Adrenal gland (tissue), 12 donors: ENCODE results near the gene MIER2. TPM values are rescaled to one million over a fixed set of nuclear protein-coding genes. Genes with fewer than 3 reads are reported as not detected.
A peak's percentile ranks its signal among the peaks of the same experiment; 100 is the strongest.

ENCODE experiments used
- DNase-seq, 7 donors: peaks; one replicate each; pipeline ENCODE4 v3.0.0-alpha.2; 2019 to 2020
- H3K27ac ChIP-seq, 5 donors: fragments of 200-600 bp; sonication (generic) in 4 of 5; 1 replicate in 3 of 5; 2 replicates in 2 of 5; pipeline versions ENCODE4 v1.5.1 to v1.8.0; 2016 to 2020; ENCODE audit warnings: mild to moderate bottlenecking in 1 of 5
- H3K27me3 ChIP-seq: fragments of 200-600 bp; 2 replicates; pipeline ENCODE4 v1.8.0; 2021
- H3K36me3 ChIP-seq, 2 donors: fragments of 200-600 bp; replicated peaks in 1 of 2; 1 replicate in 1 of 2; 2 replicates in 1 of 2; pipeline versions ENCODE4 v1.5.1 to v1.8.0; 2018 to 2022
- H3K4me1 ChIP-seq, 2 donors: fragments of 200-600 bp; replicated peaks in 1 of 2; 1 replicate in 1 of 2; 2 replicates in 1 of 2; pipeline versions ENCODE4 v1.5.1 to v1.8.0; 2018 to 2021
- H3K4me3 ChIP-seq, 4 donors: fragments of 200-600 bp; sonication (generic) in 3 of 4; one replicate each; pipeline ENCODE4 v1.5.1; 2016 to 2018
- H3K9me3 ChIP-seq, 3 donors: fragments of 200-600 bp; sonication (generic) in 1 of 3; replicated peaks in 1 of 3; 1 replicate in 2 of 3; 2 replicates in 1 of 3; pipeline versions ENCODE4 v1.5.1 to v1.8.0; 2016 to 2021
- POLR2A ChIP-seq, 2 donors: fragments of 450-650 bp; IDR thresholded peaks; one replicate each; pipeline ENCODE4 v1.6.1; 2017; ENCODE audit warnings: antibody characterized with exemption in 2 of 2, mild to moderate bottlenecking in 2 of 2, moderate library complexity in 1 of 2
- WGBS, 4 donors: extraction: QIAGEN DNeasy Blood & Tissue Kit in 2 of 4; methylation state at CpG; one replicate each; pipeline versions ENCODE4 v1.1.5 to v1.1.7; 2013 to 2017; 5-methylcytosine and 5-hydroxymethylcytosine counted together
- intact Hi-C, 2 donors: fragments of 100-400 bp; cut with DNase I; formaldehyde crosslinking; loops; one replicate each; pipeline versions ENCODE4 v1.14.1 to v1.15.0; 2022 to 2023
- polyA plus RNA-seq, 3 donors: library from polyadenylated mRNA; stranded (reverse); fragments of 200-250 nt in 2 of 3; fragments of 350-450 nt in 1 of 3; fragmentation: Illumina TruSeq in 1 of 3; extraction: RNeasy Lipid Tissue Mini Kit (QIAGEN cat#74804) in 1 of 3; gene quantifications; one replicate each; pipeline ENCODE4 v1.2.3, GENCODE V29; 2013 to 2014
- total RNA-seq, 9 donors: library from RNA; depleted of rRNA in 4 of 9; stranded (reverse); fragments of >200 nt in 4 of 9; fragments of 120-200 nt in 1 of 9; fragmentation: NEBNext Ultra II Directional in 1 of 9; extraction: Animal tissue kit (Norgen Biotek cat#: 25700) in 1 of 9; gene quantifications; one replicate each; pipeline versions ENCODE4 v1.1.0 to v1.2.4, GENCODE V29; 2013 to 2023
- TF ChIP-seq, protein P1 (sequence below), 6 experiments: fragments of 450-650 bp in 4 of 6; fragments of 200-600 bp in 2 of 6; sonication (generic) in 1 of 6; IDR thresholded peaks; 1 replicate in 5 of 6; 2 replicates in 1 of 6; pipeline versions ENCODE4 v1.5.1 to v1.8.0; 2016 to 2021; ENCODE audit warnings: antibody characterized with exemption in 6 of 6, mild to moderate bottlenecking in 2 of 6, moderate library complexity in 1 of 6
- donor health status: healthy with polysubstance abuse.
- donor health status: Bipolar disorder and iron deficiency.
- donor health status: DM: yes; HTN: yes; CAD: no.
- donor health status: DM: no; HTN: no; CAD: no.
- donor health status: DM: no; HTN: no; CAD: no.
- donor health status: DM: yes; HTN: yes; CAD: no.

Gene MIER2
- total and polyA plus RNA-seq, 12 donors: 10.8 to 33.9 (median 18.2) TPM

DNA sequence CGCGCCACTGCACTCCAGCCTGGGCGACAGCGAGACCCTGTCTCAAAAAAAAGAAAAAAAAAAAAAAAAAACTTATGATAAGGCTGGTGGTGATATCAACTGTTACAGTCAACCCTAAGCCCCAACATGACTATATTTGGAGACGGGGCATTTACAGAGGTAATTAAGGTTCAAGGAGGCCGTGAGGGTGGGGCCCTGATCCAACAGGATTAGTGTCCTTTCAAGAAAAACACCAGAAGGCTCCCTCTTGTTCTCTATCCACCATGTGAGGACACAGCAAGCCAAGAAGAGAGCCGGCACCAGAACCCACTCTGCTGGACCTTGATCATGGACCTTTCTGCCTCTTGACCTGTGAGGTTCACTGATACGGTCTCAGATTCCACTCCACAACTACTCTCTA is 14.1 kb downstream of the MIER2 start:
- Histone ChIP-seq H3K27ac (no peak overlapping the region), H3K4me1 (no peaks in the 10 kb centered on the region), H3K9me3 (no peaks in the 10 kb centered on the region), H3K27me3 (no peaks in the 10 kb centered on the region), H3K36me3 (peaks cover 0 to 62% of the 10 kb centered on the region in 2 donors), H3K4me3 (no peak overlapping the region)
- no peak for DNase-seq
- TF ChIP-seq POLR2A (IDR thresholded peaks at IDR 0.05): no peak
- TF ChIP-seq, protein P1, sequence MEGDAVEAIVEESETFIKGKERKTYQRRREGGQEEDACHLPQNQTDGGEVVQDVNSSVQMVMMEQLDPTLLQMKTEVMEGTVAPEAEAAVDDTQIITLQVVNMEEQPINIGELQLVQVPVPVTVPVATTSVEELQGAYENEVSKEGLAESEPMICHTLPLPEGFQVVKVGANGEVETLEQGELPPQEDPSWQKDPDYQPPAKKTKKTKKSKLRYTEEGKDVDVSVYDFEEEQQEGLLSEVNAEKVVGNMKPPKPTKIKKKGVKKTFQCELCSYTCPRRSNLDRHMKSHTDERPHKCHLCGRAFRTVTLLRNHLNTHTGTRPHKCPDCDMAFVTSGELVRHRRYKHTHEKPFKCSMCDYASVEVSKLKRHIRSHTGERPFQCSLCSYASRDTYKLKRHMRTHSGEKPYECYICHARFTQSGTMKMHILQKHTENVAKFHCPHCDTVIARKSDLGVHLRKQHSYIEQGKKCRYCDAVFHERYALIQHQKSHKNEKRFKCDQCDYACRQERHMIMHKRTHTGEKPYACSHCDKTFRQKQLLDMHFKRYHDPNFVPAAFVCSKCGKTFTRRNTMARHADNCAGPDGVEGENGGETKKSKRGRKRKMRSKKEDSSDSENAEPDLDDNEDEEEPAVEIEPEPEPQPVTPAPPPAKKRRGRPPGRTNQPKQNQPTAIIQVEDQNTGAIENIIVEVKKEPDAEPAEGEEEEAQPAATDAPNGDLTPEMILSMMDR (IDR thresholded peaks at IDR 0.05): no peak
- 96 to 98% (median 97%) methylated on average over 8 of the region's 8 CpGs for WGBS, 4 donors
- intact Hi-C loops: no loop called here

GRCh38 chr19:329876-330275 is 14.7 kb downstream of the MIER2 start:
- Histone ChIP-seq H3K4me1 (no peaks in the 10 kb centered on the region), H3K27ac (no peak overlapping the region), H3K4me3 (no peak overlapping the region), H3K36me3 (peaks cover 0 to 63% of the 10 kb centered on the region in 2 donors), H3K27me3 (no peaks in the 10 kb centered on the region), H3K9me3 (no peaks in the 10 kb centered on the region)
- no peak for DNase-seq
- 97 to 99% (median 98%) methylated on average over 7 of the region's 7 CpGs for WGBS, 4 donors
- intact Hi-C loops: no loop called here
- no peak for TF ChIP-seq POLR2A (IDR thresholded peaks at IDR 0.05)
- TF ChIP-seq, protein P1 (IDR thresholded peaks at IDR 0.05): no peak

DNA sequence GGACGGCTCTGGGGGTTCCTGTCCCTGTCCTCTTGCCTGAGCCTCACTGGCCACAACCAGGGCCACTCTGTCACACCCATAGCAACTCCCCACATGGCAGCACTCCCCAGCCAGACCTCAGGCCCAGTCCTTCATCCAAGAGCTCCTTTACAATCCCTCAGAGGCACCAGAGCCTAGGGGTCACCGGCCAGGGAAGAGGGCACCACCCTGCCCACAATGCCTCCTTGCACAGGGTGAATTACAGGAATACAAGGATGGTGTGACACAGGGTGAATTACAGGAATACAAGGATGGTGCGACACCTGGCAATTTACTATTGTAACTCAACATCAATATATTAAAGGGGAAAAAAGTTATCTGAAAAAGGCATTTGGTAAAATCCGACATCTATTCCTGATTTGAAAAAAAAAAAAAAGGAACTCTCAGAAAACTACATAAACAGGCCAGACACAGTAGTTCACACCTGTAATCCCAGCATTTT is 16.5 kb downstream of the MIER2 start:
- H3K9me3 ChIP-seq: no peaks in the 10 kb centered on the region
- H3K4me1 ChIP-seq: no peaks in the 10 kb centered on the region
- 87 to 100% (median 98%) methylated on average over 3 to 4 of the region's 4 CpGs for WGBS, 4 donors
- TF ChIP-seq, protein P1 (IDR thresholded peaks at IDR 0.05): no peak
- TF ChIP-seq POLR2A (IDR thresholded peaks at IDR 0.05): no peak
- no peaks in the 10 kb centered on the region for H3K27me3 ChIP-seq
- no peak overlapping the region for H3K27ac ChIP-seq
- intact Hi-C loops: no loop called here
- H3K4me3 ChIP-seq: no peak overlapping the region
- no peak for DNase-seq
- H3K36me3 ChIP-seq: peaks cover 0 to 64% of the 10 kb centered on the region in 2 donors

DNA sequence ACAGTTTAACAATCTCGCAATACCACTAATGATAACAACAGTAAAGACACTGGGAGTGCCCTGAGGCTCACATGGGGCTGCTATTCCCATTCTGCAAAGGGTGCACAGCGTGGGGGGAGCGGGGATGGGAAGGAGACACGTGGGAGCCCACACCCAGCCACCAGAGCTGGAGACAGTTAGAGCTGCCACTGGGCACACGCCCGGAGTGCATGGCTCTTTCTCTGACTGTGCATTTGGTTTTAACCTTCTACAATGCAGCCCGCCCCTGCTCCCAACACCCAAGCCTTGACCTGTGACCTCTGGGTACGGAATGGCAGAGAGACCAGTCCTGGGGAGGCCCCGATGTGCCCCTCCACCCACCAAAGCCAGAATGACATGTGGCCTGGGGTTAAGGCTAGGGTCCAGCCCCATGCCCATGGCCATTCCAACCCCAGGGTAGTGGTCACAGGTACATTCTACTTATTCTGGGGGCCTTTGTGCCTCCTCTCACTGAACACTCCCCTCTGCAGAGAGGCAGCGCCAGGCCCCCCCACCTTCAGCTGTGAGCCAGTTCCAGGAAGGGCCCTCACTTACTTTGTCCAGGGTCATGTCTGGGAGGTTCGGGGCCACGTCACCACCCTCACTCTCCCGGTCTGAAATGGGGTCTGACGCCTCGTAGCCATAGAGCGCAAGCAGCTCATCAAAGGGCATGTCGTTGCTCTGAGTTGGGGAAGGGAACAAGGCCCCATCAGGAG is 17.1 kb downstream of the MIER2 start:
- 92 to 97% (median 95%) methylated on average over 11 to 17 of the region's 17 CpGs for WGBS, 4 donors

More for the DNA sequence above, 17.1 kb downstream of the MIER2 start:
- Histone ChIP-seq H3K27ac (no peak overlapping the region), H3K9me3 (no peaks in the 10 kb centered on the region), H3K4me1 (no peaks in the 10 kb centered on the region), H3K4me3 (no peak overlapping the region), H3K27me3 (no peaks in the 10 kb centered on the region), H3K36me3 (peaks cover 0 to 64% of the 10 kb centered on the region in 2 donors)
- TF ChIP-seq, protein P1 (IDR thresholded peaks at IDR 0.05): no peak
- TF ChIP-seq POLR2A (IDR thresholded peaks at IDR 0.05): no peak
- intact Hi-C loops: no loop called here
- DNase-seq: peak in 1 of 7 donors; percentile 16
